Body of pancreas (tissue), 4 donors: ENCODE data around the gene CANX.

Experiments used
- CTCF ChIP-seq, 7 experiments: fragments of 450-650 bp in 4 of 7; fragments of 200-600 bp in 3 of 7; sonication (generic) in 3 of 7; IDR thresholded peaks; one replicate each; pipeline ENCODE4 v1.5.1; 2016 to 2019; ENCODE audit warnings: antibody characterized with exemption in 7 of 7
- POLR2A ChIP-seq, 3 donors: fragments of 450-650 bp; IDR thresholded peaks; one replicate each; pipeline ENCODE4 v1.6.1; 2016; ENCODE audit warnings: antibody characterized with exemption in 3 of 3, mild to moderate bottlenecking in 2 of 3

- no peak for TF ChIP-seq POLR2A (IDR thresholded peaks at IDR 0.05)
- no peak for TF ChIP-seq CTCF (IDR thresholded peaks at IDR 0.05)
Observed at GRCh38 chr5:179764056-179764455, 65.3 kb downstream of the CANX start.
